SW480 (cell line): Measurements from ENCODE around the gene FOXP3.
A peak's percentile ranks its signal among the peaks of the same experiment; 100 is the strongest.

Experiments
- DNase-seq: peaks from one replicate; pipeline ENCODE4 v3.0.0-alpha.2; 2016; ENCODE audit warnings: low spot score

Gene FOXP3

GRCh38 chrX:49273181-49273727 is 8.7 kb upstream of the FOXP3 start:
- no peak for DNase-seq

- DNase-seq = no peak
Observed at GRCh38 chrX:49272421-49272820, 7.9 kb upstream of the FOXP3 start.

GRCh38 chrX:49271341-49271740 is 6.8 kb upstream of the FOXP3 start:
- no peak for DNase-seq

GRCh38 chrX:49270249-49270921 is 5.9 kb upstream of the FOXP3 start:
- no peak for DNase-seq

- DNase-seq = no peak
Observed at GRCh38 chrX:49269767-49270248, 5.3 kb upstream of the FOXP3 start, which contains the start of gene PPP1R3F. Gene PPP1R3F, plus strand, starts transcription at chrX:49269793. Its CDS starts 77 bp downstream, at chrX:49269870.

- peak; percentile 99 for DNase-seq
Observed at GRCh38 chrX:49269010-49269766, 4.7 kb upstream of the FOXP3 start.

- no peak for DNase-seq
Observed at GRCh38 chrX:49268702-49269009, 4.1 kb upstream of the FOXP3 start.

- DNase-seq = no peak
Observed at GRCh38 chrX:49266523-49267445, 2.3 kb upstream of the FOXP3 start.

- no peak for DNase-seq
Observed at GRCh38 chrX:49263631-49264030, 879 bp downstream of the FOXP3 start.

- DNase-seq = no peak
Observed at GRCh38 chrX:49262603-49263002, 1.9 kb downstream of the FOXP3 start.

GRCh38 chrX:49260221-49260985 is 4.1 kb downstream of the FOXP3 start:
- DNase-seq = no peak

- no peak for DNase-seq
Observed at GRCh38 chrX:49258749-49259124, 5.8 kb downstream of the FOXP3 start.

- DNase-seq = no peak
Observed at GRCh38 chrX:49257846-49258748, 6.4 kb downstream of the FOXP3 start.

GRCh38 chrX:49257074-49257790 is 7.3 kb downstream of the FOXP3 start:
- no peak for DNase-seq

- no peak for DNase-seq
Observed at GRCh38 chrX:49256268-49256995, 8.1 kb downstream of the FOXP3 start.

GRCh38 chrX:49254639-49255038 is 9.9 kb downstream of the FOXP3 start:
- no peak for DNase-seq

GRCh38 chrX:49251325-49251724 is 13.2 kb downstream of the FOXP3 start:
- no peak for DNase-seq

GRCh38 chrX:49250578-49250977 is 13.9 kb downstream of the FOXP3 start:
- DNase-seq = no peak

- no peak for DNase-seq
Observed at GRCh38 chrX:49250066-49250465, 14.4 kb downstream of the FOXP3 start.
